HG03135 (cell line): ENCODE data around the gene STK32B.
"Not testable (repeated sequence)": the region's sequence is repeated elsewhere in the genome, so short reads cannot be mapped to it uniquely, and the experiment has no call there.

Experiments used
- ATAC-seq: cut with Tn5 transposase; IDR thresholded peaks from one replicate; pipeline ENCODE4 v1.9.1; 2021; ENCODE audit warnings: mild to moderate bottlenecking, moderate library complexity; ENCODE audit not compliant: unreplicated experiment

Gene STK32B

GRCh38 chr4:5051278-5052203 lies at the start of gene STK32B:
STK32B (plus strand) TSS chr4:5051480.
- ATAC-seq: no peak

DNA sequence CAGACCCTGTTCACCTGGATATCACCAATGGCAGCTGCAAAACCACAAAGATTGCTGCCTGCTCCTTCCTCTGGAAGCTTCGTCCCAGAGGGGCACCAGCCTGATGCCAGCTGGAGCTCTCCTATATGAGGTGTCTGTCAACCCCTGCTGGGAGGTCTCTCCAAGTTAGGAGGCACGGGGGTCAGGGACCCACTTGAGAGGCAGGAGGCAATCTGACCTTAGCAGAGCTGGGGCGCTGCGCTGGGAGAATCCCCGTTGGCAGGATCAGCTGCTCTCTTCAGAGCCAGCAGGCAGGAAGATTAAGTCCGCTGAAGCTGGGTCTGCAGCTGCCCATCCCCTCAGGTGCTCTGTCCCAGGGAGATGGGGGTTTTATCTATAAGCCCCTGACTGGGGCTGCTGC lies 49.6 kb upstream of the STK32B start:
- ATAC-seq: not testable (repeated sequence)

- ATAC-seq: no peak
Observed at GRCh38 chr4:5003372-5003857, 47.9 kb upstream of the STK32B start.

DNA sequence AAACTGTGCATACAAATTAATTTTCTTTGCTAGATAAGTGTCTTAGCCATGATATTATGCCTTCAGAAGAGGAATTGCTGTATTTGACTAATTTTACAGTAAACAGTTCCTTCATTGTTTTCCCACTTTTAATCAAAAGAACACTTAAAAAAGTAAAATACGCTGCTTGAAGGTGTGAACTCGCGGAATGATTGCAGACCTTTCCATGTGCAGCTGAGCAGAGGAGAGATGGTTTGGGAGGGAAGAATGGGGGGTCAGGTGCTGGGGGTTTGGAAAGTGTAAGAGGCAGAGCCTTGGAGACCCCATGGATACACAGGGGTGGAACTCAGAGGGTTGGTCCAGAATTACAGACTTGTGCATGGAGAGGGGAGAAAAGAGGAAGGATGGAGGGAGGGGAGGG lies 47.4 kb upstream of the STK32B start:
- ATAC-seq: no peak

GRCh38 chr4:5004496-5004895 lies 46.8 kb upstream of the STK32B start:
- ATAC-seq: no peak

DNA sequence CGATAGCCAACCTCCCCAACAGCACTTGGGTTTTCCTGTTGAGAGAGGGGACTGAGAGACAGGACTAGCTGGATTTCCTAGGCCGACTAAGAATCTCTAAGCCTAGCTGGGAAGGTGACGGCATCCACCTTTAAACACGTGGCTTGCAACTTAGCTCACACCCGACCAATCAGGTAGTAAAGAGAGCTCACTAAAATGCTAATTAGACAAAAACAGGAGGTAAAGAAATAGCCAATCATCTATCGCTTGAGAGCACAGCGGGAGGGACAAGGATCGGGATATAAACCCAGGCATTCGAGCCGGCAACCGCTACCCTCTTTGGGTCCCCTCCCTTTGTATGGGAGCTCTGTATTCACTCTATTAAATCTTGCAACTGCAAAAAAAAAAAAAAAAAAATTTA lies 44.3 kb upstream of the STK32B start:
- ATAC-seq: not testable (repeated sequence)

DNA sequence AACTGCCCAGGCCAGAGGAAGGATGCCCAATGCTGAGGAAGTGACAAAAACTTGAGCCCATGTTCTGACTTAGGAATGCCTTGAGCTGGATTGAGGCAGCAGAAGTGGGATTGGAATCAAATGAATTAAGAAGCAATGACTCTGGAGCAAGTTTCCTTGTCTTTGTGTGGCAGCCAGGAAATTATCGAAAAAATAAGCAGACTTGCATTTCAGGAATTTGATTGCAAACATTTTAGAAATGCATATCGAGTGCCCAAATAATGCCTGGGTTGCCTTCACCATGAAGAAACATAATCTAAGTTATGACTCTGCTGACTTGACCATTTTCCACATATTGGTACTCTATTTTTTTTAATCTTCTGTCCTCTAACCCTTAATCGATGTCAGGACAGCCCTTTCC lies 41.5 kb upstream of the STK32B start:
- ATAC-seq: no peak

- no peak for ATAC-seq
Observed at GRCh38 chr4:5010984-5011383, 40.3 kb upstream of the STK32B start.

DNA sequence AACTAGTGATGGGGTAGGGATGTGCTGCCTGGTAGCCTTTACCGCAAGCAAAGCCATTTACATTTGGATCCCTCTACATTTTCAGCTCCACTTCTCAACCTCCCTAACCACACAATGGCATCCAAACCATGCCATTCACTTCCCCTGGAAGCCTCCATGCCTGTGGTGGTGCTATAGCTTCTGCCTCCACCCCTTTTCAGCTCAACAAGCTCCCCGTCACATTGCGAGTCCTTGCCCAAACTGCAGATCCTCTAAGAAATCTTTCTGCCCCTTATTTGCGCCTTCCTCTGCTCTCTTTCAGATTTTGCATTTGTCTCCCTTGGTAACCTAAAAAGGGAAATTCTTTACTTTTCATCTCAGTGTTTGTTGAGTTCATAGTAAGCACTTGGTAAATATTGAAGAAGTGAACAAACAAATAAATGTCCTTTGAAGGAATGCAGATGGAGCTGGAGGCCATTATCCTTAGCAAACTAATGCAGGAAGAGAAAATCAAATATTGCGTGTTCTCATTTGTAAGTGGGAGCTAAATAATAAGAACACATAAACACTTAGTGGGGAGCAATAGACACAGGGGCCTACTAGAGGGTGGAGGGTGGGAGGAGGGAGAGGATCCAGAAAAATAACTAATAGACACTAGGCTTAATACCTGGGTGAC lies 38.9 kb upstream of the STK32B start:
- ATAC-seq: no peak

DNA sequence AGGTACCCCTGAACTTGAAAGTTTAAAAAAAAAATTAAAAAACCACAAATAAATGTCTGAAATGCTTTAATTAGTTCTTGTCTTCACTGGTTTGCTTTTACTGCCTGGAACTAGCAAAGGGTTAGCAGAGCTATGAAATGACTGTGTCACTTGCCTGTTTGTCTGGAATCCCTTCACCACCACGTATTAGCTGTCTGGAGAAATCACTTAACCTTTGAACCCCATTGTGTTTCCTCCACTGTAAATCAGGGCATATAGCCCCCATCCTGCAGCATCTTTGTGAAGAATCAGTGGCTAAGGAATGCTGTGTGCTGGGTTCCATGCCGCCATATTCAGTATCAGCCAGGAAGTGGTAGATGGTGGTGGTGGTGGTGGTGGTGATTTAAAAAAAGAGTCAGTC lies 38.3 kb upstream of the STK32B start:
- ATAC-seq: no peak

- ATAC-seq: no peak
Observed at GRCh38 chr4:5014007-5014682, 37.1 kb upstream of the STK32B start.

GRCh38 chr4:5018096-5018495 lies 33.2 kb upstream of the STK32B start:
- ATAC-seq: no peak

GRCh38 chr4:5018603-5019002 lies 32.7 kb upstream of the STK32B start:
- no peak for ATAC-seq

DNA sequence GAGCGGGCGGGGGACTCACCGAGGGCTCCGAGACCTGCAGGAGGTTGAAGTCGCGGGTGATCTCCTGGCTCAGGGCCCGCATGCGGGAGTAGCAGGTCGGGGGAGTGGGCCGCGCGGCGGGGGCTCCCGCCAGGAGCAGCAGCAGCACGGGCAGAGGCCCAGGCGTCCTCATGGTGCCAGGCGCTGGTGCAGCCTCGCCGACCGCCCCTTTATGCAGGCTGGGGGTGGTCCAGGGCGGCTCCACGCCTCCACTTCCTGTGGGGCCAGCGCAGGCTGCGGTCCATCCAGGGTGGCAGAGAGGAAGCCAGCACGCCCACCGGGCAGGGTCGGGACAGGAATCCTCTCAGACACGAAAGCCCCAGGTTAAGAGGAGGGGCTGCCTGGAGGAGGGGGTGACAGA lies 32.0 kb upstream of the STK32B start, which contains the start of gene CYTL1:
TSS of gene CYTL1 (minus strand) at position 185 of the 400 bp plus-strand sequence. CDS start at position 172, 13 bp downstream.
- no peak for ATAC-seq

GRCh38 chr4:5019796-5020195 lies 31.5 kb upstream of the STK32B start:
- ATAC-seq: no peak

DNA sequence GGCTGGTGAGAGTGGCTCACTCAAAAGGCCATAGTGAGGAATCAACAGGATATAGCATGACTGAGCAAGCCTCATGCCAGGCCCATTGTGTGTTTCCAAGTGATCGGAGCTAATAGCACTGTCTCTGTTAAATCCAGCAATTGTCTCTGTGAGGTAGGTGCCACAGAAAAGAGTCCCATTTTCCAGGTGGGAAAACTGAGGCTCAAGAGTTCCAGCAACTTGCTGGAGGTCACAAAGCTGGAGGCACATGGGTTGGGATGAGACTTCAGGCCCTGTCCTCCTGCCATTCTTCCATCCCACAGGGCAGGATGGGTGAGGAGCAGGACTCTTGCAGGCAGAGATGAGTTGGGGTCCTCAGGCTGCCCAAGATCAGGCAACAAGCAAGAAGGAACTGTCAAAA lies 30.9 kb upstream of the STK32B start:
- no peak for ATAC-seq

- no peak for ATAC-seq
Observed at GRCh38 chr4:5021546-5021945, 29.7 kb upstream of the STK32B start.

- ATAC-seq: no peak
Observed at GRCh38 chr4:5024673-5025072, 26.6 kb upstream of the STK32B start.

- ATAC-seq: no peak
Observed at GRCh38 chr4:5026371-5026770, 24.9 kb upstream of the STK32B start.

DNA sequence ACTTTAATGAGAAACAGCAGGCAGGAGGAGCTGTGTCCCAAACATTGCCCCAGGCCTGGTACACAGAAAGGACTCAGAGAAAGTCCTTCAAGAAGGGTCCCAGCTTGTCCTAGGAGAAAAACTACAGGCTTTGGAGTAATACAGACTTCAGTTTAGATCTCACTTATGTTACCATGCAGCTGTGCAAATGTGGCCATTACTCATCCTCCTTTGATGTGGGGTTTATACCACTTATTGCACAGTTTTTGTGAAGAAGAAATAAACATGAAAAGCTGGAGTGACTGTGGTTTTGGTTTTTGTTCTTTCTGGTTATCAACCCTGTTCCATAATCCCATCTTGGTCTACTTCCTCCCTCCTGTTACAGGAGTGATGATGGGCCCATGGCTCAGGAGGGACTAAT lies 23.9 kb upstream of the STK32B start:
- no peak for ATAC-seq

DNA sequence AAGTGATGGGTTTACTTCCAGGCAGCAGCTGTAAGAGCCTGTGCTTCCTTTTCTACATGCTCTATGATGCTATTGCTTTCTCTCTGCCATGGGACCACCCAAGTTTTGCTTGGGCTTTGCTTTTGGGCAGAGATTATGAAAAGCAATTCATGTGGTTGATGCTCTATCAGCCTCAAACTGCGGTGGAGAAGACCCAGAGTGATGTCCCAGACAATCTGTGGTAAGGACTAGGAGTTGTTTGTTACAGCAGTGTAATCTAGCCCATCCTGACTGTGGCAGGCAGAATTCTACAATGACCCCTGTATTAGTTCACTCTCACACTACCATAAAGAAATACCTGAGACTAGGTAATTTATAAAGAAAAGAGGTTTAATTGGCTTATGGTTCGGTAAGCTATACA lies 22.8 kb upstream of the STK32B start:
- ATAC-seq: no peak
